Activated CD4-positive, alpha-beta T cell treated with anti-CD3 and anti-CD28 coated beads, Interleukin-2, amount 50 U/mL, for 24 hours (primary cell): ENCODE data around the gene BEND4.
"Not testable (repeated sequence)": the region's sequence is repeated elsewhere in the genome, so short reads cannot be mapped to it uniquely, and the experiment has no call there.

Experiments used
- DNase-seq, 2 donors: peaks; one replicate each; pipeline ENCODE4 v3.0.0-alpha.2; 2020; ENCODE audit warnings: low read depth in 1 of 2, low spot score in 1 of 2

BEND4 gene

DNA sequence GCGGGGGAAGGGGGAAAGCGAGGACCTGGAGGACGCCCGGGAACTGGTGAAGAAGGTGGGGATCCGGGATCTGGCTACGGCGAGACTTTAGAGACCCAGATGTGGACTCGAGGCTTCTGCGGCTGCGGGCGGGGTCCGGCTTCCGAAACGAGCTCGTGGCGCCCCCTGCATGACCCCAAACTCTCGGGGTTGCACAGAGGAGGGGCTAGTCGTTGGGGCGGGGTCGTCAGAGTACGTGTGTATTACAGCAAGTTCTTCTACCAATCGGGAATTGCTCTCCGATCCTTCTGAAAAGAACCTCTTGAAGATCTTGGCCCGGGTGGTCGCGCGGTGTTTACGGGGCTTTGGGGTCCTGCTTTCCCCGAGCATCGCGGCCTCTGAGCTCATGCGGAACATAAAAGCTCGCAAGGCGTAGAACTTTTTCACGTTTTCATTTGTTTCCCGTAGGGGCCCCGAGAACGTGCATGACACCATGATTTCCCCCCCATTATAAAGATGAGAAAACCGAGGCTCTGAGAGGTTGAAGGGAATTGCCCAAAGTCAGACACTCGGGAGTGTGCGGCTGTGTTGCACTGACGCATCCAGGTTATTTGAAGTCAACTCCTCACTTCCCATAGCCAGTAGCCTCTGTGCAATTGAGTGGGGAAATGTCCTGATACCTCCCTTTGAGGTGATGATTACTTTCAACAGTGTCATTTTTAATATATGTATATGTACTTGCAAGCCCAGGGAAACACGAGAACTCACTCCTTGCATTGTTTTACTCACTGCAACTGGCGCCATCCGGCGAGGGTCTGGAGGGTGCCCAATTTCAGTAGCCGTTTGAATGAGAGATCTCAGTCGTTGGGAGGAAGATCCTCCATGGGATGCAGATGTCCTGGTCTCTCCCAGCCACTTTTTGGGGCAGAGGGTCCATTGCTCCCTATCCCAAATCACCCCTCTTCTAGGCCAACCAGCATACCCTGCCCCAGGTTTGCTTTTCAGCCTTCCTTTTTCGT, at the start of gene BEND4:
BEND4 (minus strand) TSS at position 149 of the 998 bp plus-strand sequence. CDS start 512 bp downstream, outside the sequence.
- DNase-seq, result no peak

DNA sequence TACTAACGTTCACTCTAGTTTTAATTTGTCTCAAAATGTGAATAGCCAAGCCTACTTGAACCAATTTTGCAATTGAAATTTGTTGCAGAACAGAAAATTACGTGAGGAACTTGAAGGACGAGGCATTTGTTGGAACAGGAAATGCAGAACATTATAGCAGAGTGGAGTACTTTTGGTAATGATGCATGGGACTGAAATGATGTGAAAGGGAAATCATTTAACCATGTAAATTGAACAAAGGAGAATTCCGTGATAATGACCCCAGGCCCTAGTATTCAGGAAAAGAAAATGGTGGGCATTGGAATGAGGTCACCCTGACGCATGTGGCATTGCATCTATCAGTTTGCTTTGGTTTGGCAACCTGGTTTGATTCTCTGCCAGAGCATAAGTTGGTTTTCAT, 44.9 kb upstream of the BEND4 start:
- DNase-seq, result no peak

DNA sequence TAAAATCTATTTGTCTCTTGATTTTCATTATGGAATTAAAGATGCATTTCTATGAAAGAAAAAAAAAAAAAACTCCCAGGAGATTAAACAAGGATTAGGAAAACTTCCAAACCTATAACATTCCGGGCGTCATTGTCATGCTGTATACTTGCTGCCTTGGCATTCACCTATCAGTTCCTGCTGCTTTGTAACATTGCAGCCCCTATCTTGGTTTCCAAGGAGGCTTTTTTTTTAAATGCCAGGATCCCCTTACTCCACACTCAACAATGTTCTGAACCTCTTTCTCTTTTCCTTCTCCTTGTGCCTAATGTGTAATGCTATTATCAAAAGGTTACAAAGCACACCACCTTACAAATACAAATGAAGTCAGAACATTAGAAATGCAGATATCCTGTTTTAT, 20.5 kb upstream of the BEND4 start:
- DNase-seq, result no peak

DNA sequence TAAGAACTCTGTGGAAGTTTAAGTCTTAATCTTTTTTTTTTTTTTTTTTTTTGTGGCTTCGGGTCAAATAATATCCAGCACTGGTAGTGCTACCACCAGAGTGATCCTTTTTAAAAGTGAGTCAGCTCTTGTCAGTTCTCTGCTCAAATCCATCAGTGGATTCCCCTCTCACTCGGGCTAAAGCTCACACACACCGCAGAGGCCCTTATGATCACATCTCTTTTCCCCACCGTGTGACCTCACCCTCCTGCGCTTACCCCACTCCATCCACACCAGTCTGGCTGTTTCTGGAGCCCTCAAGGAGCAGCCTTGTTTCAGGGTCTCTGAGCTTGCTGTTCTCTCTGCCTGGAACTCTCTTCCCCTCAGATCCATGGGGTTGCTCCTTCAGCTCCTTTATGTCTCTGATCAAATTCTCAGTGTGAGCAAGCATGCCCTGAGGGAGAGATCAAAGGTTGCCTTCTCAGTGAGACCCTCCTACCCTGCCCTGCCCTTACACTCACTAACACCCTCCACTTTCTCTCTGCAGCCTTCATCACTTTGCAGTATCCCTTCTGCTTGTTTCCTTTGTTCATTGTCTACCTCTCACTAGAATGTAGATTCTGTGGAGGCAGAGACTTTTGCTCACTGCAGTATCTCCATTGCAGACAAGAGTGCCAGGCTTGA, 19.8 kb upstream of the BEND4 start:
- no peak for DNase-seq

DNA sequence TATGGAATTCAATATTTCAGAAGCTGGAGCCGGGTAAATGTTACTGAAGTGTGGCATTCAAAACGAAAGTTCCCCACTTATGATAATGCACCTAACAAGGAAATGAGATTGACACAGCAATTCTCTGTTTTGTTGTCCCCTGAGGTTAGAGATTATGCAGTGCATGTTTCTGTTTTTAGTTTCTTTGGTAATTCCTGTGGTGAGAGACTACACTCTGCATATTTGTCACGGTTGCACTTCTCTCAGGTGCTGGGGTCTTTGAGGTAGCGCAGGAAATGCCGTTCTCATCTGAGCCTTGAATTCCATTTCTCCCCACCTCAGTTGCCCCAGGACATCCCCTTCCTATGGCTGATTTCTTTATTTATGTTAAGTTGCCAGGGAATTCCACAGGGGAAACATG, 15.3 kb upstream of the BEND4 start:
- DNase-seq, result no peak

DNA sequence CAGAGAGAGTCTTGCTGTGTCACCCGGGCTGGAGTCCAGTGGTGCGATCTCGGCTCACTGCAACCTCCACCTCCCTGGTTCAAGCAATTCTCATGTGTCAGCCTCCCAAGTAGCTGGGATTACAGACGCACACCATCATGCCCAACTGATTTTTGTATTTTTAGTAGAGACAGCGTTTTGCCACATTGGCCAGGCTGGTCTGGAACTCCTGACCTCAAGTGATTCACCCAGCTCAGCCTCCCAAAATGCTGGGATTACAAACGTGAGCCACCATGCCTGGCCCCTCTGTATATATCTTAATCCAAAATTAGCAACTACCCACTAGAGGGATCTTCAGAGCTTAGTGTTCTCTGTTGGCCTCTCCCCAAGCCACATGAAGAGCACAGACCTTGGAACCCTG, 13.7 kb upstream of the BEND4 start:
- not testable (repeated sequence) for DNase-seq

DNA sequence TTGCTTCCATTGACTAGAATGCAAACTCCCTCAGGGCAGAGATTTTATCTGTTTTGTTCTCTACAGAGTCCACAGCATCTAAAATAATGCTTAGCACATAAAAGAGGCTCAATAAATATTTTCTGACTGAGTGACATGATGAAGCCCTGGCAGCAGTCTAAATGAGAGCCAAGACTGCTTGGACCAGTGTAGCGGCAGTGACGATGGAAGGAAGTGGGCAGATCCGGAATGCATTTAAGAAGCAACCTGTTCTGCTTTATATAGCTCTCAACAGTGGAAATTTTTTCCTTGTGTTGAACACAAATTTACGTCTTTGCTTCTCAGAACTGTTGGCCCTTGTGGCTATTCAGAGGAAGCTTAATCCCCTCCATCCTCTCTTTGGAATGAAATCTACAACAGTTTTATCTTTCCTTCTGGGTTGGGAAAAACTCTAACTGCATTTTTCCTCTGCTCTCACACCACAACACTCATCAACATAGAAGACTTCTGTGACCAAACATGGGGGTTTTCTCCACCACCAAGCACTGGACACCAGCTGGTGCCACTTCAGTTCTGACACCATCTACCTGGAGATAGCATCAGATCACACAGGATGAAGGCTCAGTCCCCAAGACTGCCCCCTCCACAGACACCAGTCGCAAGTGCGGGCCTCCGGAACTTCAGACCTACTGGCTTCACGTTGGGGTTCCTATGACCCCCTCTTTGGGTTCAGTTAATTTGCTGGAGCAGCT, 7.0 kb upstream of the BEND4 start:
- DNase-seq, result no peak

DNA sequence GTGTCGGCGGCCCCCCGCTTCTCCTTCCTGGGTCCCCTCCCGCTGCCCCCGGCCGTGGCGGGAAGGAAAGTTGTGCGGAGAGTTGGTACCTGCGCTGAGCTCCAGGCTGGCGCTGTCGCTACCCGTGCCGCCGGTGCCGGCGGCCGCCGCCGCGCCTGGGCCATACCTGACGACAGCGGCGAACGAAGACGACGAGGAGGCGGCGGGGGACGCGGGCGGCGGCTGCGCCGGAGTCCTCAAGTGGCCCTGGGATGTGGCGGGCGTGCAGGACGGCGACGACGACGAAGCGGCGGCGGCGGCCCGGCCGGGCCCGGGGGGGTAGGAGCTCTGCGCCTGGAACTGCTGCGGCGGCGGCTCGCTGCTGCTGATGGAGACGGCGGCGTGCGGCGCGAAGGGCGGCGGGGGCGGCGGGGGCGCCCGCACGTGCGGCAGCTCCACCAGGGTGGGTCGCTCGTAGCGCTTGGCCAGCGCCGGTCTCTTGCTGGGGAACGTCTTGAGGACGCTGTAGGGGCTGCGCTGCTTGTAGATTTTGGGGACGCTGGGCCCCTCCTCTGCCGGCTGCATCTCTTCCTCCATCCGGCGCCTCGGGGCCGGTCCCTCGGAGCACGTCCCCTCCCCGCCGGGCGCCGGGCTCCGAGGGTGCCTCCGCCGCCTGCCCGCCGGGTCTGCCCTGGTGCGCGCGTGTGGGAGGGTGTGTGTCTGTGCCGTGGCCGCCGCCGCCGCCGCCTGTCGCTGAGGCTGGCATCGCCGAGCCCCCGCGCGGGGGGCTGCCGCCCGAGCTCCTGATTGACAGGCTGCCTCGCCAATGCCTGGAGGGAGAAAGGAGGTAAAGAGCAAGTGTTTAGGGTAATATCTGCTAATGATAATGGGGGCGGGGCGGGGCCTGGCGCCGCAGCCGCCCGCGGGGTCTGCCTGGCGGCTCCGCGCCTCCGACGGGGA, 618 bp downstream of the BEND4 start:
- no peak for DNase-seq

DNA sequence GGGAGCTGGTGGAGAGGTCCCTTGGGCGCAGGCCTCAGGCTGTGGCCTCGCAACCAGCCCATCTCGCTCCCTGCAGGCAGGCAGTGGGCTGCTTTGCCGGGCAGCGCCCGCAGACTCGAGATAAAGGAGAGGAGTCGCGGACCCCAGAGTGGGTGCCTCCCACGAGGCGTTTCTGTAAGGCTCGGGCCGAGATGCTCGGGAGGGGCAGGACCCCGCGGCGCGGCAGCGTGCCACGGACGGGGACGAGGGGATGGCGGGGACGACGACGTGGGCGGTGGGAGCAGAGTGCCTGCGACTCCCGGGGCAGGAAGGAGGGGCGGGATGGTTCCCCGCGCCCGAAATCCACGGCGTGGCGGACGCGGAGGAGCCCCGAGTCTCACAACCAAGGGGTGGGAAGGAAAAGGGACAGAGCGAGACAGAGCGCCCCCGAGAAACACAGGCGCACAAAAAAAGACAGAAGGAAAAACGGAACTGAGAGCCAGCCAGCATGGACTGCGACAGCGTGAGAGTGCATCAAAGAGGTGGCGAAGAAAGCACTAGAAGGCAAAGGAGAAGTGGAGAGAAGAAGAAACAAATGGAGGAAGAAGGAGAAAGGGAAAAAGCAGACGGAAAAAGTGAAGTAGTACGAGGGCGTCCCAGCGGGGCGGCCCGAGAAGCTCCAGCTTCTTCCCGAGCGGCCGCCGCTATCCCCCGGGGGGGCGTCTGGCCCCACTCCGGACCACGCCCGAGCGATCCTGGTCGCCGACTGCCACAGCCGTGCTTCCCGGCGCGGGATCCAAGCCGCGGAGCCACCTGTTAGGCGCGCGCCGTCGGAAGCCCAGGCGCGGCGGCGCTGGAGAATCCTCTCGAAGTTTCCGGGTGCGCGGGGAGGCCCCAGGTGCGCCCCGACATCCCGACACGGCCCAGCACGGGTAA, 1.5 kb downstream of the BEND4 start:
- no peak for DNase-seq

DNA sequence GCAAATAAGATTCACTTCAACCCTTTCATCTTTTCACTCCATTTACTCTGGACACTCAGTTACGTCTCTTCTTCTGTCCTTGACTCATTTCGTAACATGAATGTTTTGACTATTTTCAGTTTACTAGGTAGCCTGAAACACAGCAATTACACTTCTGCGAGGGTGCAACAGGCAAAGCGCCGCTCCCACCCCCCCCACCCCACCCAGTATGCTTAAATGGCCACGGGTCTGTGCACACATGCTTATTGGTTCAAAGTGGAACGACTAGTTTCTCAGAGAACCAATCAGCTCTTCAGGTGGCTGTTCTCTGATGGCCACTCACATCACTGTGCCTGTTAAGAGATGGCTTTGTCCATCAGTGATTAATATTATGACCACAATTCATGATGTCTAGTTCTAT, 3.5 kb downstream of the BEND4 start:
- no peak for DNase-seq

DNA sequence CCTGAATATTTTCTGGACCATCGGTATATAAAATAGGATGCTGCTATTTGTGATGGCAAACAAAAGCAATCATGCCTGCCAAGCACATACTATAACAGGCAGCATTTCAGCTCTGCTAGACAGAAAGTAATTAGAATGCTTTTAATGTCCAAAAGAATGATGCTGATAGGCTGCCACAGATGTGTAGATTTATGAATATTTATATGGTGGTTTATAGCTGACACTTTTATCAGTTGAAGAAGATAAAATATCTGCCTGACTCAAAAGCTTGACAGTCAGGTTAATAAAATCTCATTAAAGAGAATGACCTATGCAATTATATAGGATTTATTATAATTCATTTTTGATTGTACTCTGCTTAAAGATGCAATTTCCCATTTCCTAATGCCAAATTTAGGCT, 4.0 kb downstream of the BEND4 start:
- DNase-seq, result no peak

DNA sequence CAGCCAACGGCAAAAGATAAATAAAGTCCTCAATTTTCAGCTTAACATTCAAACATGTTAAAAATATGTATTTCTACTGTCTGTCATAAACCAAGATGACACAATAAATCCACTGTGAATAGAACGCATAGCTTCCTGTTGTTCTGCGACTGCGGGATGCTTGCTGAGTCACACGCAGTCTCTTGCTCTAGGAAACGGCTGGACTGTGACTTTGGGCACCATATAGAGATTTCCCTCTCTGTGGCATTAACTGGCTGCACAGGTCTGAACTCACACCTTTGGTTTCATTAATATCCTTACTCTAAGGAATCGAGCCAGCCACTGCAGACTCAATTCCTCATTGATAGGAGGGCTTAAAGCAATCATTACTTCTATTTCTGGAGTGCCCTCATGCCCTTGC, 8.4 kb downstream of the BEND4 start:
- no peak for DNase-seq

DNA sequence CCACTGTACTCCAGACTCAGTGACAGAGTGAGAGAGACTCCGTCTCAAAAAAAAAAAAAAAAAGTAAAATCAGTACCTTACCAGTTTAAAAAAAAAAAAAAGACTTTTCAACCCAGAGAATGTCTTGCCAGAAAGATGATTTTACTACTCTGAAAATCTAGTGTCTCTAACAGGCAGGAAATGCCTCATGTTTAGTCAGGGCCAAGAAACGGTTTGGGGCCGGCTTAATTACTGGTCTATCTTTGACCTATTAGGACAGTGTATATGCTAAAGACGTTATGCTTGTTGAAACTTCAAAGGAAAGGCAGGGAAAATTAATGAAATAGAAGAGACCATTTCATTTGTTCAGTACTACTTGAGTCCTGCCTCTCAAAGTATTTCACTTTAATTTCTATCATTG, 9.9 kb downstream of the BEND4 start:
- no peak for DNase-seq

DNA sequence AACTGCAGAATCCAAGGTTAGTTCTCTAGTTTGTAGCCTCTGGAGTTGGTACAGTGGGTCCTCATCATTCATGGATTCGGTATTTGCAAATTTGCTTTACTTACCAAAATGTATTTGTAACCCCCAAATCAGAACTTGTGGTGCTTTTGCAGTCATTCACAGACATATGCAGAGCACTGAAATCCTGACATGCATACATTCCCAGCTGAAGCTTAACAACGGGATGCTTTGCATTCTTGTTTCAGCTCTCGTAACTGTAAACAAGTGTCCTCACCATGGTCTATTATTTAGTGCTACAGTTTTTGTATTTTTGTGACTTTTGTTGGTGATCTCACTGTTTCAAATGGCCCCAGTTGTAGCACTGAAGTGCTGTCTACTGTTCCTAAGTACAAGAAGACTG, 16.1 kb downstream of the BEND4 start:
- DNase-seq, result no peak

DNA sequence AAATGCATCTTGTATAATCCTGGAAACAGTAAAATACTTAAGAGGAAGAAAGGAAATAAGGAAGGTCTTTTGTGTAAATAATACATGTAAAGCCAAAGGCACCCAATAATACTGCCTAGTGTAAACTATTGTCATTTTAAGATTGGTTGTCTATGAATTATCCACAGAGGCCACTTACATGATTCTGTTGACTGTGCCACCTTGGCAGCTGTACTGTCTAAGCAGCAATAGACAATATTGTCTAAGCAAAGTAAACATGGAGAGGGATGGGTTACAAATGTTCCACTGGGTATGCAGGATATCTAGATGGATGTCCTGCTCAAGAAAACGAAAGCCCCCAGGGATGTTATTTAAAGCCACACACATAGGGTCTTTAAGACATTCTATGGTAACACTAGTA, 19.4 kb downstream of the BEND4 start:
- DNase-seq, result no peak

DNA sequence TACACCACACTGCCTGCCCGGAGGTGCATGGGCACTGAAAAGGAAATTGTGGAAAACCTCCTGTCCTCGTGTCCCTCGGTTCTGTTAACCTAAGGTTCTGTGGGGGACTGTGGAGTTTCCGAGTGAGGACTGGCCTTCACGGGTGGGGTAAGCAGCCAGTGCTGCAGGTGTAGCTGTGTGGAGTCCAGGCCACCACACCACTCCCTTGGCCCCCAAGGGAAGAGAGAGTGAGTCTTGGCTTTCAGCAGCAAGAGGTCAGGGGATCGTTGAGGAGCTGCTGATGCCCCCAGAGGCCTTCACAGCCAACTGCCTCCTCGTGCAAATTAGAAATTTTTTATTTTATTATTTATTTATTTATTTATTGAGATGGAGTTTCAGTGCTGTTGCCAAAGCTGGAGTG, 20.4 kb downstream of the BEND4 start:
- no peak for DNase-seq

DNA sequence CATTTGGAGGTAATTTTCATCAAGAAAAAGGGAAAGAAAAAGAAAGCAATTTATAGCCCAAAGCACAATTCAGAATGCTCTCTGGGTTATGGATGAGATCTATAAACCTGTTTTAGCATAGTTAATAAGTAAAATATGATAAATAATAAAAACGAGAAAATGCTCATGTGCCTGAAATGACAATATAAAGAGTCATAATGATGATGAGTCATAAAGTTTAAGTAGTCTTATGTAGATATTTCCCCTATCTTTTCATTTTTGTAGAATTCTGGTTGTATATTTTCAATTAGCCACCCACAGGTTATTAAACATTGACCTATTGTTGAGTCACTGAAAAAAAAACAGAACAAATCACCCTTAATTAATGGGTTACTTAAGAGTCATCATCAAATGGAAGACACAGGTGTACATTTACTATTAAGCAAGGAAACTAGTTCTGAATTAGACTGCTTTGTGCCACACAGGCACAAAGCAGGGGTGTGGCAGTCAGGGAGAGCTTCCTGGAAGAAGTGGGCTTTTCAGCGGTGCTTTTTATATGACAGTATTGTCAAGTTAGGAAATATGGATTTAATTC, 29.3 kb downstream of the BEND4 start:
- no peak for DNase-seq

DNA sequence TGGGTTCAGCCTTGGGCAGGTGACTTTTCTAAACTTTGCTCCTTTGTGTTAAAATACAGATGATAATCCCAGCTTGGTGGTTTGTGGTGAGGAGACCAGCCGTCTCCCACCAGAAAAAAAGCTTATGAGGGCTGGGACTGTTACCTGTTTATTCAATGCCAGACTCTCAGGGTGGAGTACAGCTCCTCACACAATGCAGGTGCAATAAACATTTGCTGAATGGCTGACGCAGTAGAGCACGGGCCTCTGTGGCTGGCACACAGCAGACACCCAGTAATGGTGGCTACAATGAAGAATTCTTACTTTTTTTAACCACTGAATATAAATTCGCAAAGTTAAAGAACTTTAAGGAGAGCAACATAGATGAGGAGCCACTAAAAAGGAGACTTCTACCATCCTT, 30.2 kb downstream of the BEND4 start:
- no peak for DNase-seq

DNA sequence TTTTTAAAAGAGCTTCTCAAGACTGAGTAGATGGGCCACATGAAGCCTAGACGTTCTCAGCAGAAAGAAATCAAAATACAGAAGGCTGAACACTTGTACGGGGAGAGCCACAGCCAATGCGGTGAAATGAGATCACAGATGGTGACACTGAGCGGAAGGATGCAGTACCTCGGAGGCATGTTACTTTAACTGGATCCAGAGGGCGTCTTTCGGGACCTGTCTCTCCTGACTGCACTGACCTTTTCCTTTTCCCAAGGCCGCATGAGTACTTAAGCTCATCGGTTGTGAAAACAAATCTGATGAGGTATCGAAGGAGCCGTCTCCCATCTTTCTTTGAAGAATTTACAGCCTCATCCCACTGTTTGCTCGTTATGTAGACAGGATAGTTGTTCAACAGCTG, 32.6 kb downstream of the BEND4 start:
- no peak for DNase-seq
